HEK293T (cell line): ENCODE data around the gene APCDD1.

ENCODE experiments used
- CTCF ChIA-PET: fragments of 350-600 bp; formaldehyde crosslinking; extraction: SDS; loops from one replicate; lab custom pipeline; 2021; ENCODE audit warnings: antibody characterized with exemption, inconsistent platforms; lab: Yijun Ruan, JAX
- POLR2A ChIA-PET: fragments of 350-600 bp; formaldehyde crosslinking; extraction: SDS; loops from one replicate; lab custom pipeline; 2020; ENCODE audit warnings: antibody characterized with exemption, inconsistent platforms; lab: Yijun Ruan, JAX
- DNase-seq: peaks from one replicate; pipeline ENCODE4 v3.0.0; 2012; ENCODE audit warnings: mixed read lengths; ENCODE audit errors: extremely low spot score
- ARNT ChIP-seq: fragments of 450-650 bp; IDR thresholded peaks from 2 replicates; pipeline ENCODE4 v1.6.1; 2017; ENCODE audit warnings: mild to moderate bottlenecking
- BHLHE40 ChIP-seq: fragments of 450-650 bp; IDR thresholded peaks from 2 replicates; pipeline ENCODE4 v1.6.1; 2016; ENCODE audit warnings: mild to moderate bottlenecking, moderate library complexity, borderline replicate concordance
- CTBP1 ChIP-seq: fragments of 450-650 bp; IDR thresholded peaks from 2 replicates; pipeline ENCODE4 v1.6.1; 2016; ENCODE audit warnings: borderline replicate concordance
- ELF4 ChIP-seq: fragments of 450-650 bp; IDR thresholded peaks from 2 replicates; pipeline ENCODE4 v1.6.1; 2017; ENCODE audit warnings: antibody characterized with exemption
- FOXA1 ChIP-seq: fragments of 450-650 bp; IDR thresholded peaks from 2 replicates; pipeline ENCODE4 v1.6.1; 2016; ENCODE audit warnings: mild to moderate bottlenecking
- FOXK2 ChIP-seq: fragments of 450-650 bp; IDR thresholded peaks from 2 replicates; pipeline ENCODE4 v1.6.1; 2016; ENCODE audit warnings: mild to moderate bottlenecking
- FOXM1 ChIP-seq: fragments of 450-650 bp; IDR thresholded peaks from 2 replicates; pipeline ENCODE4 v1.6.1; 2017; ENCODE audit warnings: mild to moderate bottlenecking, borderline replicate concordance
- HDGF ChIP-seq: fragments of 450-650 bp; IDR thresholded peaks from 2 replicates; pipeline ENCODE4 v1.6.1; 2017; ENCODE audit warnings: antibody characterized with exemption, borderline replicate concordance
- L3MBTL2 ChIP-seq: fragments of 450-650 bp; conservative IDR thresholded peaks from 2 replicates; pipeline ENCODE4 v1.6.1; 2016; ENCODE audit warnings: mild to moderate bottlenecking
- LEF1 ChIP-seq: fragments of 450-650 bp; IDR thresholded peaks from 2 replicates; pipeline ENCODE4 v1.6.1; 2017; ENCODE audit warnings: mild to moderate bottlenecking, borderline replicate concordance
- NFRKB ChIP-seq: fragments of 450-650 bp; IDR thresholded peaks from 2 replicates; pipeline ENCODE4 v1.6.1; 2016; ENCODE audit warnings: mild to moderate bottlenecking, moderate library complexity
- SP1 ChIP-seq: fragments of 450-650 bp; IDR thresholded peaks from 2 replicates; pipeline ENCODE4 v1.6.1; 2017
- SUZ12 ChIP-seq: fragments of 450-650 bp; IDR thresholded peaks from 2 replicates; pipeline ENCODE4 v1.6.1; 2016; ENCODE audit warnings: mild to moderate bottlenecking
- TARDBP ChIP-seq: fragments of 450-650 bp; IDR thresholded peaks from 2 replicates; pipeline ENCODE4 v1.6.1; 2016
- ZNF384 ChIP-seq: fragments of 450-650 bp; IDR thresholded peaks from 2 replicates; pipeline ENCODE4 v1.6.1; 2016
- TF ChIP-seq, protein P1 (sequence below): fragments of 450-650 bp; IDR thresholded peaks from 2 replicates; pipeline ENCODE4 v1.6.1; 2016

Gene APCDD1

DNA sequence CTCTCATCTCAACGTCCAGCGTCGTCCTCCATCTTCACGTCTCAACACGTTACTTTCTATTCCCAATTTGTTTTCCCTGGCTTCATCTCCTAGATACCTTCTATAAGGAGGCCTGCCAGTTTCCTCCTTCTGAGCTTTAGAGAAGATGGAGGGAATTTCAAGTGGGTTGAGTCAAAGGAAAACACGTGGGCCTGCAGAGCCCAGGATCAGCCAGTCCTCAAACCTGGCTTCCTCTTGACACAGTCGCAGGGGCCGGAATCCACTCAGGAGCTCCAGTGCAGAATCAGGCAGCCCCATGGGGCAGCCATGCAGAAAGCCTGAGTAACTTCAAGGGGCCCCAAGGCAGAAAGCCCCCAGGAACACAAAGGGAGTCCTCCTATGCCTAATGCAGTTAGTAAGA is 14.5 kb upstream of the APCDD1 start:
- TF ChIP-seq CTBP1 = no peak
- no peak for TF ChIP-seq FOXK2
- no peak for TF ChIP-seq ARNT
- TF ChIP-seq L3MBTL2 = no peak
- TF ChIP-seq ELF4 = no peak
- no peak for TF ChIP-seq FOXM1
- no peak for TF ChIP-seq SP1
- TF ChIP-seq BHLHE40 = no peak
- TF ChIP-seq FOXA1 = no peak
- TF ChIP-seq LEF1 = no peak
- no peak for TF ChIP-seq HDGF
- TF ChIP-seq NFRKB = no peak
- no peak for TF ChIP-seq ZNF384
- no peak for TF ChIP-seq TARDBP
- TF ChIP-seq, protein P1, sequence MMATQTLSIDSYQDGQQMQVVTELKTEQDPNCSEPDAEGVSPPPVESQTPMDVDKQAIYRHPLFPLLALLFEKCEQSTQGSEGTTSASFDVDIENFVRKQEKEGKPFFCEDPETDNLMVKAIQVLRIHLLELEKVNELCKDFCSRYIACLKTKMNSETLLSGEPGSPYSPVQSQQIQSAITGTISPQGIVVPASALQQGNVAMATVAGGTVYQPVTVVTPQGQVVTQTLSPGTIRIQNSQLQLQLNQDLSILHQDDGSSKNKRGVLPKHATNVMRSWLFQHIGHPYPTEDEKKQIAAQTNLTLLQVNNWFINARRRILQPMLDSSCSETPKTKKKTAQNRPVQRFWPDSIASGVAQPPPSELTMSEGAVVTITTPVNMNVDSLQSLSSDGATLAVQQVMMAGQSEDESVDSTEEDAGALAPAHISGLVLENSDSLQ = no peak
- TF ChIP-seq SUZ12 = no peak
- DNase-seq = no peak
- ChIA-PET CTCF (no interaction called here), POLR2A (no interaction called here)

DNA sequence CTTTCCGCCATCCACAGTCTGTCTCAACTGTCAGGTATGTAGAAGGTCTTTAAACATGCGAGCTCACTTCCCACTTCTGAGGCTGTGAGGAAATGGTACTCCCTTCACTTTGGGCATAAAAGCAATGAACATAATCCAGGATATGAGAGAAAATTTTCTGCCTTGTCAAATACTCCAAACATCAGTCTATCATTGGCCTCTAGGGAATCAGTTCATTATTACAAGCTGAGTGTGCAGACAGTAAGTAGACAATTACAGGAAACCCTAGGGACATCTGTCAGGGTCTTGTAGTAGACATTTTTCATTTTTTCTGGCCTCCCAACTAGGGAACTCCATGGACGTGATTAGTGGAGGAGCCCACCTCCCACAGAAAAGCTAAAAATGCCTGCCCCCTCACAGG is 13.6 kb upstream of the APCDD1 start:
- CTCF ChIA-PET = no interaction called here
- no peak for TF ChIP-seq ZNF384
- TF ChIP-seq FOXM1 = no peak
- no peak for TF ChIP-seq SP1
- no peak for TF ChIP-seq ELF4
- TF ChIP-seq TARDBP = no peak
- TF ChIP-seq LEF1 = no peak
- TF ChIP-seq SUZ12 = no peak
- no peak for TF ChIP-seq ARNT
- TF ChIP-seq HDGF = no peak
- POLR2A ChIA-PET = no interaction called here
- no peak for DNase-seq

DNA sequence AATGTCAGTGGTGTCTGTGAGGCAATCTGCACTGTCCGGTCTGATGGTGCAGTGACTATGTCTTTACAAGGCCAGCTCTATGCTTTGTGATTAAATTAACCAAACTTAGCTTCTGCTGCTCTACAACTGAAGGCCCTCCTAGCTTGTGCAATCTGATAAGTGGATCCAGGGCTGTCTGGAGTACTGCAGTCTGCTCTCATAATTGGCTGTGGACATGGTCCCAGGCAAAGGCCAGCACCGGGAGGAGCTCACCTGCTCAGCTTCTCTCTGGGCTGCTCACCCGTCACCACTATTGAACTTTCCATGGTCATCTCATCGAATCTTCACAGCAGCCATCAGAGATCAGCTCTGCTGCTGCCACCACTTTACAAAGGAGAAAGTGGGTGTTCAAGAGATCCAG is 13.0 kb upstream of the APCDD1 start:
- CTCF ChIA-PET = interaction anchor here (0.8 kb wide), 1 partner anchor 72 kb away, joined by 3 read pairs; no protein-coding TSS in a partner anchor
- POLR2A ChIA-PET = no interaction called here
- TF ChIP-seq HDGF = no peak
- TF ChIP-seq SUZ12 = no peak
- TF ChIP-seq BHLHE40 = no peak
- TF ChIP-seq FOXM1 = no peak
- TF ChIP-seq TARDBP = no peak
- TF ChIP-seq ZNF384 = no peak
- no peak for TF ChIP-seq ARNT
- TF ChIP-seq, protein P1 = no peak
- no peak for DNase-seq

DNA sequence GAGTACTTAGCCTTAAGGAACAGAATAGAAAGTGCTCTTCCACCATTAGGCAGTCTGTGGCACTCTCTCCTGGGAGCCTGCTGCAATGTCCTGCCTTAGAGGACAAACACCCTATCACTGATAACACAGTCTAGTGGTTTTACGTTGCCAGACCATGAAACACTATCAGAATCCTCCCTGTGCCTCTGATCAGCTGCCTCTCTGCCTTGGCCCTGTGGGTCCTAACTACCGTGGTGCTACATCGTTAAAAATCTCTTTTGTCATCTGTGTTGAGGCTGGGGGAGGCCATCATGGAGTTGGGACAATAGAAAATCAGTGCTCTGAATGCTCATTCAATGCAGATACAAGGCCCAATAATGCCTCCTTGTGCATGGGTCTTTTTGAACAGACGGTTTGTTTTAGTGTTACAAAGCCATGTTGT is 11.9 kb upstream of the APCDD1 start:
- no peak for TF ChIP-seq SUZ12
- TF ChIP-seq HDGF = no peak
- TF ChIP-seq BHLHE40 = no peak
- TF ChIP-seq FOXA1 = no peak
- TF ChIP-seq, protein P1 = no peak
- TF ChIP-seq CTBP1 = no peak
- no peak for TF ChIP-seq ELF4
- no peak for DNase-seq
- POLR2A ChIA-PET = no interaction called here
- CTCF ChIA-PET = no interaction called here

DNA sequence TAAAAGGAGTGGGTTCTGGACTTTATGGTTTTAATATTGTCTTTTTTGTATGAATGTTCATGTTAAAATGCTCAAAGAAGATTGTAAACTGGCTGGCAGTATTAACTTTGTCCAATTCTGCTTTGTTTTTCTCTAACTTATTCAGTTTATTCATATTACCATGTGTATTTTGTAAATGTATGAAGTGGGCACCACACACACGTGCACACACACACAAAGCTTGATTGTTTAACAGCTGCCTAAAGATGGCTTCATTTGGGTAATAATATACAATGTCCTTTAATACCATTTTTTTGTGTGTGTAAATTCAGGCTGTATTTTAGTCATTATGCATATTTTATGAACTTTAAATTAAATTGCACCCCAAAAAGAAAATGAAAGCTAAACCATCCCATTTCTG is 11.4 kb upstream of the APCDD1 start:
- POLR2A ChIA-PET = interaction anchor here (1.0 kb wide), 1 partner anchor 83 kb away, joined by 3 read pairs; the partner anchor contains the start of gene NAPG

DNA sequence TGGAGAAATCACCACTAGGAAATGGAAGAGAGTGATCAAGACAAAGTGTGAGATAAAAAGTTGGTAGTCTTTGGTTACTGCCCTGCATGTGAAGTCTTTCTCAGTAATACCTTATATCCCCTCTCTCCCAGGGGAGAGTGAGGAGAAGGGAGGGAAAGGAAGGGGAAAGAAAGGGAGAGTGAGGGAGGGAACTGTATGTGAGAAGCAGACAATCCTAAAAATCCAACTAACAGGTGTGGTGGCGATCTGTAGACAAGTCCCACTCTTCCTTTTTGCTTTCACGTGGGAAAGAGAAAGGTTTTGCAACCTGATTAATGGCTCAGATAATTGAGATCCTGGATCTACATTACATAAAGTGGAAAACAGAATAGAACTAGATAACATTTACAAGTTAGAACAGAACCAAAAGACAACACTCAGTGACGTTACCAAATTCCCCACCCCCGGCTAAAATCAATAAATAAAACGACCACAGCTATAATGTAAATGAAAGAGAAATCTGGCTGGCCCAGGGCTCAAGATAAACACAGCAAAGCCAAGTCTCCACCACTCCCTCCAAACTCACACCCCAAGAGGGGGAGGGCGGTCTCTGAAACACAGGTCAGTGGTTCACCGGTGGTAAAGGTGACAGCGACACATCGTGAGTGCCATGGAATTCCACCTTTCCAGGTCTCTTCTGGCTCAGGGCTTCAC is 10.0 kb upstream of the APCDD1 start:
- DNase-seq = no peak
- ChIA-PET CTCF (no interaction called here), POLR2A (no interaction called here)
- TF ChIP-seq FOXM1 = no peak
- no peak for TF ChIP-seq TARDBP
- no peak for TF ChIP-seq ARNT
- no peak for TF ChIP-seq SP1
- no peak for TF ChIP-seq FOXK2
- TF ChIP-seq LEF1 = no peak
- no peak for TF ChIP-seq ELF4
- TF ChIP-seq, protein P1 = no peak
- no peak for TF ChIP-seq HDGF
- TF ChIP-seq BHLHE40 = no peak
- no peak for TF ChIP-seq ZNF384
- TF ChIP-seq NFRKB = no peak
- TF ChIP-seq SUZ12 = no peak
- TF ChIP-seq CTBP1 = no peak
- TF ChIP-seq L3MBTL2 = no peak

More for the DNA sequence above, 11.4 kb upstream of the APCDD1 start:
- CTCF ChIA-PET = no interaction called here
- no peak for DNase-seq
- TF ChIP-seq ELF4 = no peak
- no peak for TF ChIP-seq ZNF384
- TF ChIP-seq SP1 = no peak
- no peak for TF ChIP-seq HDGF
- TF ChIP-seq FOXK2 = no peak
- TF ChIP-seq ARNT = no peak
